NCI-H2196 treated with DMSO at 0.1 percent for 48 hours (cell line): Measurements from ENCODE around the gene CCNT1.
"Not testable (repeated sequence)": the region's sequence is repeated elsewhere in the genome, so short reads cannot be mapped to it uniquely, and the experiment has no call there.

ENCODE experiments used
- DNase-seq: peaks from one replicate; lab custom pipeline; 2025; ENCODE audit not compliant: unreplicated experiment; lab: John Stamatoyannopoulos, UW

CCNT1 gene

DNA sequence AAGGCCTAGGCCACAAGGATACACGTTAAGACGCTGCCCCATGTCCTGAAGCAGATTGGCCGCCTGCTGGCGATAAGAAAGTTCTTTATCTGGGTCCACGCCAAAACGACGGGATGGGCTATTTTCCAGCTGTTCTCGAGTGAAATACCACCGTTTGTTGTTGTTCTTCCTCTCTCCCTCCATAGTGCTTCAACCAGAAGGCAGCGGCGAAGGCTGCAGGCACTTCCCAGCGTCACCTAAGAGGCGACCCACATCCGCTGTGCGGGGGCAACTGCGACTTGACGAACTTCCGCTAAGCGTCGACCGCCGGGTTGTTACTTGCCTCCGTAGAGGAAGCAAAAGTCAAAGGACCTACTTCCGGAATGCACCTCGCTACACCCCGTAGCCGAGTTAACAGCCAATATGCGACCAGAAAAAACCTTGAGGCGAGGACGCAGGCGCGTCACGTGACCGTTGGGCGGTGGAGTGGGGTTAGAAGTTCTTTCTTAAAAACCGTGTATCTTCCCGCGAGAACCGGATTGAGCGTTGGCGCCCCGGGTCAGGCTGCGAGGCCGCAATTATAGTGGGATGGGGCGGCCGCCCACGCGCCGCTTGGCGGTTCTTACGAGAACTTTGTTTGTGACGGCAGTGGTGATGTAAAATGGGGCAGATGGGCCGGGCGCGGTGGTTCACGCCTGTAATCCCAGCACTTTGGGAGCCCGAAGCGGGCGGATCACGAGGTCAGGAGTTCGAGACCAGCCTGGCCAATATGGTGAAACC, at the start of gene CCNT1:
Gene CCNT1, minus strand, starts transcription at position 215 of the 759 bp plus-strand sequence. Its CDS starts 32 bp downstream, at position 183.
- peak; percentile 99 for DNase-seq

DNA sequence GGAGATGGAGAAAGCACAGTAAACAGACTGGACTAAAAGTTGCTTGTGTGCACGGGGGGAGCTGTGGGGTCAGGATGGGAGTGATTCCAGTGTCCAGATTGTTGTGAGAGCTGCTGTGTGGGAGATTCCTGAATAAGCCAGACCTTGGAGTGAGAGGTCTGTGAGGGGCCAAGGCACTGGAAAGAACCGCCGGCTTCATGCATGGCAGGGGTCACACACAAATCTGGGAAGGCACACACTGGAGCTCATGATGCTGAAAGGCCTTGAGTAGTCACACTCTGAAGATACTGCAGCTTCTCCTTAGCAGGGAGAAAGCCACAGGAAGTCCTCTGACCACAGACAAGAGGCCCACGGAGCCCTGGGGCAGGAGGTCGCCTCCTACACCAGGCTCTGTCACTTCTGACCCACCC, 49.3 kb upstream of the CCNT1 start:
- no peak for DNase-seq

DNA sequence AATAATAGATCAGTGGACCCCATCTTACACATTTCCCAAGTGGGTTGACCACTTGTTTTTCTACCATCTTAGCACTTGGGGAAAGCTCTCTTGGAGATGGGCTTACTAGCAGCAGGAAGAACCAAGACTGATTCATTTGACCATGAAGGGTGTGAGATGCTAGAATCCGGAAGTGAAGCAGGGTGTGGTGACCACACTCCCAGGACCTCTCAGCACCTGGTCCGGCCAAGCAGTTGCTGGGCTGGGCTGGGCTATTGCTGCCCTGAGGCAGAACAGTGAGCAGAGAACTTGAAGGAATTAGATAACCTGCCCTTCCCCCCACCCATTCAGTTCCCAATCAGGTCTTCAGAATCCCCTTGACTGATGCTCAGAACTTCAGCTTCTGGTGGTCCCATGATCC, 48.0 kb upstream of the CCNT1 start:
- no peak for DNase-seq

DNA sequence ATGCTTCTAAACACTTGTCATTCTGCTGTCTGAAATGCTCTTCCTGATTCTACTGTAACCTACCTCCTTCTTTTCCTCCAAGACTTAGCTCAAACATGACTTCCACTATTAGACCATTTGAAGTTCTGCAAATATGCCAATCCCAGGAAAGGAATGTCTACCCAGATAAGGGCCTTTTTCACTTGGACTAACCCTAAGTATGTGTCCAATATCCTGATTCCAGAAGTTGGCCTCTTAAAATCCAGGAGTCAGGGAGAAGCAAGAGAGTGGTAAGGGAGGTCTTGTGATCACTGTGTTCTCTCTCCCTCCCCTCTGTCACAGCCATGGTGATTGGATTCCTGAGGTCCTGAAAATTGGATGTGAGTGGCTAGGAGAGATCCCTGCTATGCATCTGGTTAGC, 42.2 kb upstream of the CCNT1 start:
- DNase-seq = no peak

DNA sequence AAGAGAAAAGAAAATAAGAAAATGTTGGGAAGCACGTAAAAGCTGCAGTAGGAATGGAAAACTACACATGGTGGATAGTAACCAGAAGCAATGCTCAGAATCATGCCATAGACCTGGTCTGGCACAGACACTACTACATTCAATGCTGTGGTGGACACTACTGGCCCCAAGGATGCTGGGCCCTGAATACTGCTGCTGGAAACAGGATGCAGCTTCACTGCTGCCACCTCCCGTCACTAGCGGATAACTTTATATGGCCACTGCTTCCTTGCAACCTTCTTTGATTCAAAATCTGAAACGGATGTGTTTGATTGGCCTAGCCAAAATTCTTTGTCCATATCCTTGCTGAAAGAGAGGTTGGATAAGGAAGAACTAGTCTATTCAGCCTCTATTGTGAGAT, 41.7 kb upstream of the CCNT1 start:
- DNase-seq = no peak

DNA sequence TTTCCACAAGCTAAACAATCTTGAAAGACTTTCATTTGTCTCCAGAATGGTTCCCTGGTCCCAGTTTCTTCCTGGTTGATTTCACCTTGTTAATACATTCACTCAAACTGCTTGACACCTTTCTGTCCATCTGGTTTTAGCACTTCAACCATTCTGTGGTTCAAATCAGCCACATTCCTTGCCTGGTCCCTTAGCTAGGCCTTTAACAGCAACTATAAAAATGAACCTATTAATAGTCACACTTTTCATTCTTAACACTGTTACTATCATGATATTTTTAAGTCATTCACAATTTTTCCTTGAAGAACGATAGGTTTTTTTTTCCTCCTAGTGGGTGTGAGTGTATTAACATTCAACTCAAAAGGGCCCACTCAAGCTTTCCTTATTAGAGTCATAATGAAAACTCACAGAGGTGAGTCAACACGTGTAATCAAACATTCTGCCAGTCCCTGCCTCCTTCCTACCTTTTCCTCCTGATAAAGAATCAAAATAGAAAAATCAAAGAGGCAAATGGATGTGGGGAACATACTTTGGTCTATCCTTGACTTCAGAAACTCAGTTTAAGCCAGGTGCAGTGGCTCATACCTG, 34.4 kb upstream of the CCNT1 start:
- DNase-seq = no peak

DNA sequence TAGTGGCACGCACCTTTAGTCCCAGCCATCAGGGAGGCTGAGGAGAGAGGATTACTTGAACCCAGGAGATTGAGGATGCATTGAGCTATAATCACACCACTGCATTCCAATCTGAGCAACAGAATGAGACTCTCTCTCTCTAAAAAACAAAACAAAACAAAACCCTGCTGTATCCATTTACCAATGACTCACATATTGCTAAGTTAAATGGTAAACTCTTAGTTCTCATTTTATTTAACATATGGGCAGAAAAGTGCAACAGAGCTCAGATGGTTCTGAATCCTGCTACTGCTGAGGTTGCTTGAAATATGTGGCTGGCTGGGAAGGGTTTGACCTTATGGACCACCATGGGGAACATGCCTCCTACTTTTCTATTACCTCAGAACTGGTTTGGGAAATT, 33.7 kb upstream of the CCNT1 start:
- no peak for DNase-seq

DNA sequence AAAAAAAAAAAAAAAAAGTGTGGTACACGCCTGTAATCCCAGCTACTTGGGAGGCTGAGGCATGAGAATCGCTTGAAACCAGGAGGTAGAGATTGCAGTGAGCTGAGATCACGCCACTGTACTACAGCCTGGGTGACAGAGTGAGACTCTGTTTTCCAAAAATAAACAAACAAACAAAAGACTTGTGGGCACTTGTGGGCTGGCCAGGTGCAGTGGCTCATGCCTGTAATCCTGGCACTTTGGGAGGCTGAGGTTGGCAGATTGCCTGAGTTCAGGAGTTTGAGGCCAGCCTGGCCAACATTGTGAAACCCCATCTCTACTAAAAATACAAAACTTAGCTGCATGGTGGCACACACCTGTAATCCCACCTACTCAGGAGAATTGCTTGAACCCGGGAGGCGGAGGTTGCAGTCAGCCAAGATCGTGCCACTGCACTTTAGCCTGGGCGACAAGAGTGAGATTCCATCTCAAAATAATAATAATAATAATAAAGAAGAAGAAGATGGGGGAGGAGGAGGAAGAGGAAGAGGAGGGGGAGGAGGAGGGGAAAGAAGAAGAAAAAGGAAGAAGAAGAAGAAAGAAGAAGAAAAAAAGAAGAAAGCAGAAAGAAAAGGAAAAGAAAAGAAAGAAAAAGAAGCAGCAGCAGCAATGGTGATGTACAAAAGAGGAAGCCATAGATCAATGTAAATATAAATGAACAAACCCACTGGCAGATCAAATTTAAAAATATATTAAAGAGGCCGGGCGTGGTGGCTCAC, 27.9 kb upstream of the CCNT1 start:
- peak; percentile 52 for DNase-seq

DNA sequence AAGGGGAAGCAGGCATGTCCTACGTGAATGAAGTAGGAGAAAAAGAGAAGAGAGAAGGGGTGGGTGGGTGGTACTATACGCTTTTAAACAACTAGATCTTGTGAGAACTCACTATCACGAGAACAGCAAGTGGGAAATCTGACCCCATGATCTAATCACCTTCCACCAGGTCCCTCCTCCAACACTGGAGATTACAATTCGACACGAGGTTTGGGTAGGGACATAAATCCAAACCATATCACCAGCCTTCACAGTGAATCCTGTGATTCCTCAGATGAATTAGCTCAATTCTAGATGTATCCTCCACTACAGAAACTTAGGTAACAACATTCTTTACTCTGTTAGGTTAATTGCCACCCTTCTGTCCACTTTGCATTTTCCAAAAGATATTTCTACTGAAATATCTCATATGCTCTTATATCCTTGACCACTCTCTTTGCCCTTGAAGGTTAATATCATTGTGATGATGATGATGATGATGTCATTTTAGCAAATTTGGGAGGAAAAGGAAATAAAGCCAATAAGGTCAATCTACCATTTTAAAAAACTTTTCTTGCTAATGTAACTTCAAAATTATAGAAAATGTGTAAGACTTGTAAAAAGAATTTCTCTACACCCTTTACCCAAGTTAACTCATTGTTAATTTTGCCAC, 23.2 kb upstream of the CCNT1 start:
- DNase-seq = no peak

DNA sequence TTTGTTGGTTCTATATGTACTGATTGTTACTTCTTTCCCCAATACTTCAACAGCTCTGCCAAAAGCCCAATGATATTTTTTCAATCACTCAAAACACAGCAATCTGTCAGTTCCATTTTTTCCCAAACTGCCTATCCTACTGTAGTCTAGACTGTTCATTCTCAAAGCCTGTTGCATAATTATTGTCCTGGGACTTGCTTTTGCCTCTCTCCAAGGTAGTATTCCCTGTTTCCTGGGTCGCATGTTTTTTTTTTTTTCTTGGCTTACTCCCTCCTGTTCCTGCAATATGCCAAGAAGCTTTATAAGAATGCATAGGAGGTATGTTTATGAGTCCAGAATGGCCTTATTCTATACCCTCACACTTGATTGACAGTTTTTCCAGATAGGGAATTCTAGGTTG, 19.9 kb upstream of the CCNT1 start:
- DNase-seq = no peak

DNA sequence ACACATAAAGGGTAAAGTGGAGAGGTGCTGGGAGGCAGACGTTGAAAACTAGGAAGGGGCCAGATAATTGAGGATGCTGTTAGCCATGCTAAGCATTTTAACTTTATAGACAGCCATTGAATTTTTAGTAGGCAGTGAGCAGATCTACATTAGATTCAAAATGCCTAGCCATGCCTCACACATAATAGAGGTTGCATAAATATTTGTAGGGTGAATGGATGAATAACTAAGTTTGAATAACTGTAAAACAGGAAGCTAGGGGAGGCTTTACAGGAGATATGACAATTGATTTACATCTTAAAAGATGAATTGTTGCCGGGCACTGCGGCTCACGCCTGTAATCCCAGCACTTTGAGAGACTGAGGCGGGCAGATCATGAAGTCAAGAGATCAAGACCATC, 12.3 kb upstream of the CCNT1 start:
- DNase-seq = no peak

DNA sequence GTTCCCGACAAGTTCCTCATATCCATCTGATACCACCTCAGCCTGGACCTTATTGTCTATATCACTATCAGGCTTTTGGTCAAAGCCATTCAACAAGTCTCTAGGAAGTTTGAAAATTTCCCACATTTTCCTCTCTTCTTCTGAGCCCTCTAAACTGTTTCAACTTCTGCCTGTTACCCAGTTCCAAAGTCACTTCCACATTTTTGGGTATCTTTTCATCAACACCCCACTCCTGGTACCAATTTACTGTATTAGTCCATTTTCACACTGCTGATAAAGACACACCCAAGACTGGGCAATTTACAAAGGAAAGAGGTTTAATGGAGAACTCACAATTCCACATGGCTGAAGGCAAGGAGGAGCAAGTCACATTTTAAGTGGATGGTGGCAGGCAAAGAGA, 4.2 kb upstream of the CCNT1 start:
- DNase-seq = not testable (repeated sequence)

DNA sequence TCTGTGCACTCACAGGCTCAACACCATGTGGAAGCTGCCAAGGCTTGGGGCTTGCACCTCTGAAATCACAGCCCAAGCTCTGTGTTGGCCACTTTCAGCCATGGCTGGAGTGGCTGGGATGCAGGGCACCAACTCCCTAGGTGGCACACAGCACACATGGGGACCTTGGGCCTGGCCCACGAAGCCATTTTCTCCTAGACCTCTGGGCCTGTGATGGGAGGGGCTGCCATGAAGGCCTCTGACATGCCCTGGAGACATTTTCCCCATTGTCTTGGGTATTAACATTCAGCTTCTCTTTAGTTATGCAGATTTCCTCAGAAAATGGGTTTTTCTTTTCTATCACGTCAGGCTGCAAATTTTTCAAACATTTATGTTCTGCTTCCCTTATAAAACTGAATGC, 3.7 kb upstream of the CCNT1 start:
- not testable (repeated sequence) for DNase-seq

DNA sequence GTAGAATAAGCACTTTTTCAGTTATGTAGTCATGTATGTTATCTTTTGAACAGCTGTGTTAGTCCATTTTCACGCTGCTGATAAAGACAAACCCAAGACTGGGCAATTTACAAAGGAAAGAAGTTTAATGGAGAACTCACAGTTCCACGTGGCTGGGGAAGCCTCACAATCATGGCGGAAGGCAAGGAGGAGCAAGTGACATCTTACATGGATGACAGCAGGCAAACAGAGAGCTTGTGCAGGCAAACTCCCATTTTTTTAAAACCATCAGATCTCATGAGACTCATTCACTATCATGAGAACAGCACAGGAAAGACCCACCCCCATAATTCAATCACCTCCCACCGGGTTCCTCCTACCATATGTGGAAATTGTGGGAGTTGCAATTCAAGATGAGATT, 2.5 kb upstream of the CCNT1 start:
- not testable (repeated sequence) for DNase-seq

DNA sequence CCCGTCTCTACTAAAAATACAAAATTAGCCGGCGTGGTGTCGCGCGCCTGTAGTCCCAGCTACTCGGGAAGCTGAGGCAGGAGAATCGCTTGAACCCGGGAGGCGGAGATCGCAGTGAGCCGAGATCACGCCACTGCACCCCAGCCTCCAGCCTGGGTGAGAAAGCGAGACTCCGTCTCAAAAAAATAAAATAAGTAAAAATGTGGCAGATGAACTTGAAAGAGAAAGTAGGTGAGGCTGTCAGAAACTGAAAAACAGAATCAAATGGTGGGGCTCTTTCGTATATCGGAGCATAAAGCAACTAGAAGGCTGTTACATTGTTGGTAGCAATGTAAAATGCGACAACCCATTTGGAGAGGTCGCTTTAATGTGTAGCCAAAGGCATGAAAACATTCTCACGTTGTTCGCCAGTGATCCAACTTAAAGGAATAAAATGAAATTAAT, 767 bp upstream of the CCNT1 start:
- no peak for DNase-seq

DNA sequence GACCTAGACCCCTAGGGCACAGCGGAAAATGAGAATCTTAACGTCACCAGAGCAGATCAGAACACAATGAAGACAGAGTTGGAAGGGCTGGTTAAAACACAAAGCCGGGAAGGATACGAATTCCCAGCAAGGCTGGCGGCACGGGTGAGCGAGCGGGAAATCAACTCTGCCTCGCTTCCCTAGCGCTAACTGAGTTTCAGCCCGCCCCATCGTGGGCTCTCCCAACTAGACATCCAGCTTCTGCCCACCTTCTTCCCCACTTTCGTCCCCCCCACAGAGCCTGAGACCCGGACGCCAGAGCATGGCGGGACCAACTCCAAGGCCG, 377 bp downstream of the CCNT1 start:
- DNase-seq = no peak

DNA sequence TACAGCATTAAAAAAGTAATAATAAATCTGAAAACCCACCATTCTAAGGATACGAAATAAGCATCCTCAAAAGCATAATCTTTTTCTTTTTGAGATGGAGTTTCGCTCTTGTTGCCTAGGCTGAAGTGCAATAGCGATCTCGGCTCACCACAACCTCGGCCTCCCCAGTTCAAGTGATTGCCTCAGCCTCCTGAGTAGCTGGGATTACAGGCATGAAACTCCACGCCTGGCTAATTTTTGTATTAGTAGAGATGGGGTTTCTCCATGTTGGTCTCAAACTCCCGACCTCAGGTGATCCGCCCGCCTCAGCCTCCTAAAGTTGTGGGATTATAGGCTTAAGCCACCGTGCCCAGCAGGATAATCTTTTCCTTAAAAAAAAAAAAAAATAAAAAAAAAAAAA, 4.3 kb downstream of the CCNT1 start:
- no peak for DNase-seq

DNA sequence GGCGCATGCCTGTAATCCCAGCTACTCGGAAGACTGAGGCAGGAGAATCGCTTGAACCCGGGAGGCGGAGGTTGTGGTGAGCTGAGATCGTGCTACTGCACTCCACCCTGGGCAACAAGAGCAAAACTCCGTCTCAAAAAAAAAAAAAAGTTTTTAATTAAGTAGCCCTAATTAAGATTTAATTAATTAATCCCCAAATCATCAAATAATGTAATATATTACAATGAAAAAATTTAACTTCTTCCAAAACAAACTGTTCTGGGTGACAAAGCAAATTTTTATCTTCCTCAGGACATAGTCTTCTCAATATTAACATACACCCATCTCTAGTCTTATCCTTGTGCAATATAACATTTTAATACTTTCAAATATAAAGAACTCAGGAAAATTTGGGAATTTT, 17.7 kb downstream of the CCNT1 start:
- DNase-seq = not testable (repeated sequence)

DNA sequence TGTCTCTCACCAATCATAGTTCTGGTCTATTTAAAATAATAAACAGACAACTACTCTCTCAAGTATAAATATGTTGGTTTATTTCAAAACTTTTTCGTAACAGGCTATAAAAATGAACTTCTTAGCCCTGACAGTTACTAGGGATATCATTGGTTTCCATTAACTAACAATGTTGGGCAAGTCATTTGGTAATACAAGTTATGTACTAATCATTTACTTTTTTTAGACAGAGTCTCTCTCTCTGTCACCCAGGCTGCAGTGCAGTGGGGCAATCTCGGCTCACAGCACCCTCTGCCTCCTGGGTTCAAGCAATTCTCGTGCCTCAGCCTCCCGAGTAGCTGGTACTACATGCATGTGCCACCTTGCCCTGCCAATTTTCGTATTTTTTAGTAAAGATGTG, 19.9 kb downstream of the CCNT1 start:
- no peak for DNase-seq

DNA sequence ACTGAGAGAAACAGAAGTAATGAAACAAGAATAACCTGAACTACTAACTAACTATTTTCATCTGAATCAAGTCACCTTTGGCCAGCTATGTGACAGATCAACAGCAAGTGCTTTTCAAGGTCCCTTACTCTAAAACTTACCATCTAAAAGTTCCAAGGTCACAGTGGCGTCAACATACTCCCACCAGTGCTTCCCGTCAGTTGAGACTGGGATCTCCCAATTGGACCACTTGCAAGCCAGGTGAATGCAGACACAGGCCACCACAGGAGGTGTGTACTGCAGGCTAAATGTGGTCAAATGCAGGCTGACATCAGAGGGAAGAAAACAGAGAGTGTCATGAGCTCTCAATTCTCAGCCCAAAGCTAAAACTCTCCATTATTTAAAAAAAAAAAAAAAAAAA, 20.6 kb downstream of the CCNT1 start:
- no peak for DNase-seq

DNA sequence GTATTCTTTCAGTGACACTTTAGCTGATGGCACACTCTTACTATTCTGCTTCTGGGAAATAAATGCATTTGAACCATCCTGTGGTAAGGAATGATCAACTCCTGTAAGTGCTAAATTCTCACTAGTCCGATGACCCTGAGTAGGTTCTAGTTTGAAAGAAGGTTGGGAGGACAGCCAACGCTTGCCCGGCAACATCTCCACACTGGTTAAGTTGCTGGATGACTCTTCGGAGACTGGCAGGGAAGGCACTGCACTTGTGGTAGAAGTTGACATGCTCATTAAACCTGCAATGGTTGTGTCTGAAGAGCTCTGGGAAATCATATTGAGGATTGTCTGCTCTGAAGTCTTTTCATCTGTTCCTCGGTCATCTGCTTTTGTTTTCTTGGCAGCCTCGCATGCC, 22.5 kb downstream of the CCNT1 start:
- no peak for DNase-seq

DNA sequence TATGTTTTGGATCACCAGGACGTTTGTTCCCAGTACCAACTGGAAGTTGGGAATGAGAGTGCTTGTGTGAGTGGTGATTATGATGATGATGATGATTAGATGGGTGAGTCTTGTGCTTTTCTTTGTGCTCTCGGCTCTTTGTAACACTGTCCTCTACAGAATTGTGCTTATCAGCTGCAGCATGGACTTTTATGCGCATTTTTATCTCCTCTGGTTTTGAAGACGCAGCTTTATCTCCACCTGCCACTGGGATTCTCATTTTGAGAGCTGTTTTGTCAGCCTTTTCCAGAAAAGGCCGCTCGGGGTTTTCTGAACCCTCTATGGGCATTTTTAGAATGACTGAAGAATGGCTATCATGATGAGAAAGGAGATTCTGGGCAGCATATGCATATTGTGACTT, 22.9 kb downstream of the CCNT1 start:
- DNase-seq = no peak
